Chondrocyte (in vitro differentiated cells): ENCODE results near the gene MRPL52. TPM values are rescaled to one million over a fixed set of nuclear protein-coding genes. Genes with fewer than 3 reads are reported as not detected.

Experiments used
- DNase-seq: peaks from one replicate; pipeline ENCODE4 v3.0.0; 2021; ENCODE audit warnings: mixed read lengths, low spot score
- H3K27ac Mint-ChIP-seq: one replicate; pipeline ENCODE4 v1.8.0; 2021; ENCODE audit warnings: mild to moderate bottlenecking, moderate library complexity, mixed read lengths; ENCODE audit not compliant: unreplicated experiment
- H3K27me3 Mint-ChIP-seq: 2 replicates; pipeline ENCODE4 v1.8.0; 2021; ENCODE audit warnings: low read depth, mixed read lengths
- H3K36me3 Mint-ChIP-seq: 2 replicates; pipeline ENCODE4 v1.8.0; 2021; ENCODE audit warnings: low read depth, mixed read lengths
- H3K4me1 Mint-ChIP-seq: 2 replicates; pipeline ENCODE4 v1.8.0; 2021; ENCODE audit warnings: low read depth, mild to moderate bottlenecking, mixed read lengths
- H3K4me3 Mint-ChIP-seq: one replicate; pipeline ENCODE4 v1.8.0; 2021; ENCODE audit warnings: mild to moderate bottlenecking, moderate library complexity, mixed read lengths; ENCODE audit not compliant: unreplicated experiment
- H3K9me3 Mint-ChIP-seq: 2 replicates; pipeline ENCODE4 v1.8.0; 2021; ENCODE audit warnings: low read depth, mixed read lengths
- total RNA-seq: library from RNA; stranded (reverse); gene quantifications from 3 replicates; pipeline ENCODE4 v1.2.1, GENCODE V29; 2021
- TF ChIP-seq, protein P1 (sequence below): fragments of 200-600 bp; sonication (generic); IDR thresholded peaks from 2 replicates; pipeline ENCODE4 v1.5.0; 2021; ENCODE audit warnings: antibody characterized with exemption, mild to moderate bottlenecking, moderate library complexity

Gene MRPL52
- total RNA-seq, 1 donor from 2014 or later, result 71.5 TPM

DNA sequence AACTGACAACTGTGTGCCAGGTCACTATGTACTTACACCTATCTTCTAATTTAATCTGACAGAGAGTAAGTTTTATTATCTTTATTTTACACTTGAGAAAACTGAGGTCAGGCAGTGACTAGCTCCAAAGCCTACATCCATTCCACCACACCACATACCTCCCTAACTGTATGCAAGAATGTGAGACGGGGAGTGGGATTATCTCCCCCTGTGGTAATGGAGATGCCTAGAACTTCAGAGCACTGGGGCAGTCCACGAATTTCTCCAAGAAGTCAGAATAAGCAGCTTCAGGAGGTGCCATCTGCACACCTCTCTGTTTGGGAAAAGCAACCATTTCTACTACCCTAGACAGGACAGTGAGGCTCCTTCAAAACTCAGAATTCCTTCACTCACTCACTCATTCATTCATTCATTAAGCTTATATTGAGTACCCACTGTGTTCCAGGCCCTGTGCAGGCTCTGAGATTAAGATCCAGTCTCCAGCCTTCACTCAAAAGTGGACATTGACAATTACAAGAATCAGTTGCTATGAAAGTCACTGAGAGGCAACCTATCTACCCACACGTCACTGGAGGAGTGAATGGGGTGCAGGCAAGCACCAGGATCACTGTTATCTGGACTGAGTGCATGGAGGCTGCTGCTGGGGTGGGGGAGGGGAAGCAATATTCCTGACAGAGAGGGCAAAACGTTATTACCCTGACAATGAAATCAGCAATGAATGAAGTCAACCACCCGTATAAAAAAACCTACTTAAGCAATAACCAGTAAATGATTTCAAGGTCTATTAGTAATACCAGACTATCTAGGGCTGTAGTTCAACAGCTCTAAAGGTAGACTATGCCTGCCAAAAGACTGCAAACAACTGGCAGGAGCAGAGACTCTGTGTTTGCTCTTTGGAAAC is 32.4 kb upstream of the MRPL52 start:
- H3K4me3 Mint-ChIP-seq, result no peak overlapping the region
- H3K36me3 Mint-ChIP-seq, result peaks cover 1% of the 10 kb centered on the region
- H3K27ac Mint-ChIP-seq, result no peak overlapping the region
- TF ChIP-seq, protein P1, sequence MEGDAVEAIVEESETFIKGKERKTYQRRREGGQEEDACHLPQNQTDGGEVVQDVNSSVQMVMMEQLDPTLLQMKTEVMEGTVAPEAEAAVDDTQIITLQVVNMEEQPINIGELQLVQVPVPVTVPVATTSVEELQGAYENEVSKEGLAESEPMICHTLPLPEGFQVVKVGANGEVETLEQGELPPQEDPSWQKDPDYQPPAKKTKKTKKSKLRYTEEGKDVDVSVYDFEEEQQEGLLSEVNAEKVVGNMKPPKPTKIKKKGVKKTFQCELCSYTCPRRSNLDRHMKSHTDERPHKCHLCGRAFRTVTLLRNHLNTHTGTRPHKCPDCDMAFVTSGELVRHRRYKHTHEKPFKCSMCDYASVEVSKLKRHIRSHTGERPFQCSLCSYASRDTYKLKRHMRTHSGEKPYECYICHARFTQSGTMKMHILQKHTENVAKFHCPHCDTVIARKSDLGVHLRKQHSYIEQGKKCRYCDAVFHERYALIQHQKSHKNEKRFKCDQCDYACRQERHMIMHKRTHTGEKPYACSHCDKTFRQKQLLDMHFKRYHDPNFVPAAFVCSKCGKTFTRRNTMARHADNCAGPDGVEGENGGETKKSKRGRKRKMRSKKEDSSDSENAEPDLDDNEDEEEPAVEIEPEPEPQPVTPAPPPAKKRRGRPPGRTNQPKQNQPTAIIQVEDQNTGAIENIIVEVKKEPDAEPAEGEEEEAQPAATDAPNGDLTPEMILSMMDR, result no peak
- DNase-seq, result no peak
- H3K4me1 Mint-ChIP-seq, result no peaks in the 10 kb centered on the region
- H3K9me3 Mint-ChIP-seq, result no peaks in the 10 kb centered on the region
- H3K27me3 Mint-ChIP-seq, result peaks cover 15% of the 10 kb centered on the region

DNA sequence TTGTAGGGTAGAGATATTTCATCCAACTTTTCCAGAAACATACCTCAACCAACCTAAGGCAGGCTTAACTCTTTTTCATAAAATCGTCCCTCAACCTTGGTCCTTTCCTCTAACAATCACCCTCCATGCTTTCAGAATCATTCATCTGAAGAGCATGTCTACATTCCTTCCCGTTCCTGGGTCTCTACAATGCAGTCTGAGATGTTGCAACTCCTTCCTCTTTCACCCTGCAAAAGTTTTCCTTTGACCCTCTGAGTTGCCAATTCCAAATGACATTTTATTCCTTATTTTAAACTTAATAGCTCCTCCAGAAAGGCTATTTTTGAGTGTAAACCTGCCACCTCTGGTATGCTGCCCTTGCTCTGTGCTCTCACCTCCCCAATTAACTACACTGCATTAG is 31.2 kb upstream of the MRPL52 start:
- Mint-ChIP-seq H3K27ac (no peak overlapping the region), H3K9me3 (no peaks in the 10 kb centered on the region), H3K36me3 (peaks cover 1% of the 10 kb centered on the region), H3K27me3 (peaks cover 15% of the 10 kb centered on the region), H3K4me3 (no peak overlapping the region), H3K4me1 (no peaks in the 10 kb centered on the region)
- TF ChIP-seq, protein P1, result no peak
- DNase-seq, result no peak

DNA sequence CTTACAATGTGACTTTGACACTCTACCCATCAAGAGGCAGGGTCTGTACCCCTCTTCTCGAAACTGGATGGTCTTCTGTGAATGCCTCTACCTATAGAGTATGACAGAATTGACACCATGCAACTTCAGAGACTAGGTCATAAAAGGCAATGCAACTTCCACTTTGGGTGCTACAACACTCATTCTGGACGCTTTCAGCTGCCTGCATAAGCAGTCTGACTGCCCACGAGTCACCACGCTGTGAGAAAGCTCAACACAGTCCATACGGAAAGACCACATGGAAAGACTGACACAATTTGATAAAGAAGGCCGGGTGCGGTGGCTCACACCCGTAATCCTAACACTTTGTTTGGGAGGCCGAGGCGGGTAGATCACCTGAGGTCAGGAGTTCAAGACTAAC is 29.3 kb upstream of the MRPL52 start:
- Mint-ChIP-seq H3K4me1 (no peaks in the 10 kb centered on the region), H3K4me3 (no peak overlapping the region), H3K9me3 (no peaks in the 10 kb centered on the region), H3K27me3 (peaks cover 20% of the 10 kb centered on the region), H3K36me3 (peaks cover 2% of the 10 kb centered on the region), H3K27ac (no peak overlapping the region)
- TF ChIP-seq, protein P1, result no peak
- DNase-seq, result no peak

DNA sequence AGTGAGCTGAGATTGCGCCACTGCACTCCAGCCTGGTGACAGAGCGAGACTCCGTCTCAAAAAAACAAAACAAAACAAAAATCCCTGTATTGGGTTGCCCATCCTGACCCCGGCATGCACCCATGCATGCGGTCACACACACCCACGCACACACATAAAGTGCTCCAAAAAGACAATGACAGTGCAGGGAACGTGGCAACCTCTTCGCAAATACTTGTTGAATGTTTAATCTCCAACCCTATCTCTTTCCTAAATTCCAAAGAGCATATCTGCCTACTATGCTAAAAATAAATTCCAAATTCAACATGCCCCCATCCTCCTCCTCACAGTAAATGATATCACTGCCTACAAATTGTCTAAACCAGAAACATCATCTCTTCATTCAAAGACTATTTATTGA is 28.0 kb upstream of the MRPL52 start:
- Mint-ChIP-seq H3K4me1 (no peaks in the 10 kb centered on the region), H3K4me3 (no peak overlapping the region), H3K9me3 (no peaks in the 10 kb centered on the region), H3K27me3 (peaks cover 15% of the 10 kb centered on the region), H3K36me3 (peaks cover 3% of the 10 kb centered on the region), H3K27ac (no peak overlapping the region)
- TF ChIP-seq, protein P1, result no peak
- DNase-seq, result no peak

DNA sequence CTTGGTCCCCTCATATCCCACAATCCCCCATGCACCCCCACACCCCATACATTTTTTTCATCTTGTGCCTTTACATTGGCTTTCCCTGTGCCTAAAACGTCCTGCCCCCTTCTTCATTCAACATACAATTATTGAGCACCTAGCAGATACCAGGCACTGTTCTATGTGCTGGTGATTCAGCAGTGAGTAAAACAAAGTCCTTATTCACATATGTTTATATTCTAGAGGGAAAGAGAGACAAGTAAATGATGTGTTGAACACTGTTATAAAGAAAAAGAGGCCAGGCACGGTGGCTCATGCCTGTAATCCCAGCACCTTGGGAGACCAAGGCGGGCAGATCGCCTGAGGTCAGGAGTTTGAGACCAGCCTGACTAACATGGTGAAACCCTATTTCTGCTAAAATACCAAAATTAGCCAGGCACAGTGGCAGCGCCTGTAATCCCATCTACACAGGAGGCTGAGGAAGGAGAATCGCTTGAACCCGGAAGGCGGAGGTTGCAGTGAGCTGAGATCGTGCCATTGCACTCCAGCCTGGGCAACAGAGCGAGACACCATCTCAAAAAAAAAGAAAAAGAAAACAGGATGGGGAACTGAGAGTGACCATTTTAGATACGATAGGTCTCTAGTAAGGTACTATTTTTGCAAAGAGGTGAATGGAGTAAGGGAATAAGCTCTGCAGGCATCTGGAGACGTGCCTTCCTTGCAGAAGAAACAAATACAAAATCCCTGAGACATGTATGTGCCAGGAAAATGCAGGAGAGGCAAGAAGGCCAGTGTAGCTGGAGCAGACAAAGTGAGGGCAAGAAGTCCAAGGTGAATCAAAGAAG is 26.6 kb upstream of the MRPL52 start:
- Mint-ChIP-seq H3K36me3 (peaks cover 3% of the 10 kb centered on the region), H3K4me1 (peaks cover 3% of the 10 kb centered on the region), H3K9me3 (no peaks in the 10 kb centered on the region), H3K4me3 (no peak overlapping the region), H3K27me3 (peaks cover 13% of the 10 kb centered on the region), H3K27ac (no peak overlapping the region)
- DNase-seq, result no peak
- TF ChIP-seq, protein P1, result no peak
